Kidney epithelial cell (primary cell): ENCODE data around the gene ANKS1B. TPM values are rescaled to one million over a fixed set of nuclear protein-coding genes. Genes with fewer than 3 reads are reported as not detected.

Source experiments
- DNase-seq: peaks from one replicate; pipeline ENCODE4 v3.0.0-alpha.2; 2010; ENCODE audit warnings: low read depth
- H3K27me3 ChIP-seq: 2 replicates; pipeline ENCODE4 v1.6.0; 2011; ENCODE audit warnings: low read length; ENCODE audit not compliant: control insufficient read depth, insufficient read depth
- H3K36me3 ChIP-seq: 2 replicates; pipeline ENCODE4 v1.5.1; 2011; ENCODE audit warnings: low read length; ENCODE audit not compliant: control insufficient read depth, insufficient read depth
- H3K4me3 ChIP-seq: 2 replicates; pipeline ENCODE4 v1.5.1; 2011; ENCODE audit warnings: low read depth, mild to moderate bottlenecking, control low read depth, low read length
- CTCF ChIP-seq: IDR thresholded peaks from 2 replicates; pipeline ENCODE4 v1.5.1; 2011; ENCODE audit warnings: mild to moderate bottlenecking, moderate library complexity, low read length, control low read depth, inconsistent platforms; ENCODE audit not compliant: insufficient read depth, poor library complexity, severe bottlenecking
- total RNA-seq: library from RNA; depleted of rRNA; stranded (reverse); fragments of >200 nt; gene quantifications from 2 replicates; pipeline ENCODE4 v1.2.3, GENCODE V29; 2015

Gene ANKS1B
- total RNA-seq, 1 donor from 2014 or later, result 0.13 TPM

DNA sequence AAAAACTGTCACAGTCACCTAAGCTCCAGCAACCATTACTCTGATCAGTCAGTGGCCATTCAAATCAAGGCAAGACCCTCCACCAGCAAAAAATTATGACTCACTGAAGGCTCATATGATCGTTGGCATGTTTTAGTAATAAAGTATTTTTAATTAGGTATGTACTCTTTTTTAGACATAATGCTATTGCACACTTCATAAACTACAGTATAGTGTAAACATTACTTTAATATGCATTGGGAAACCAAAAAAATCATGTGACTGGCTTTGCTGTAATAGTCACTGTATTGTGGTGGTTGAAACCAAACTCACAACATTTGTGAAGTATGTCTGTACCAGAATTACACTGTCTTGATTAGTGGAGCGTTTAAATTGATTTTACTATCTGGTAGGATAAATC lies 471.7 kb downstream of the ANKS1B start:
- Histone ChIP-seq H3K4me3 (no peak overlapping the region), H3K36me3 (no peaks in the 10 kb centered on the region), H3K27me3 (no peaks in the 10 kb centered on the region)
- DNase-seq, result no peak
- no peak for TF ChIP-seq CTCF

DNA sequence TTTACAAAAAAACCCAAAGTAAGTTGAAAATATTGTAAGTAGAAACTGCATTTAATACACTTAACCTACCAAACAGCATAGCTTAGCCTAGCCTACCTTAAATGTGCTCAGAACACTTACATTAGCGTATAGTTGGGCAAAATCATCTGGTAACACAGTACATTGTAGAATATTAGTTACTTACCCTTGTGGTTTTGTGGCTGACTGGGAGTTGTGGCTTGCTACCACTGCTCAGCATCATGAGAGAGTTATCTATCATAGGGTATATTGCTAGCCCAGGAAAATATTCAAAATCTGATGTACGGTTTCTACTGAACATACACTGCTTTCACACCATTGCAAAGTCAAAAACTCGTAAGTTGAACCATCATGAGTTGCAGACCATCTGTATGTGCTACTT lies 478.9 kb downstream of the ANKS1B start:
- DNase-seq, result no peak
- Histone ChIP-seq H3K27me3 (no peaks in the 10 kb centered on the region), H3K4me3 (no peak overlapping the region), H3K36me3 (no peaks in the 10 kb centered on the region)
- TF ChIP-seq CTCF, result no peak

DNA sequence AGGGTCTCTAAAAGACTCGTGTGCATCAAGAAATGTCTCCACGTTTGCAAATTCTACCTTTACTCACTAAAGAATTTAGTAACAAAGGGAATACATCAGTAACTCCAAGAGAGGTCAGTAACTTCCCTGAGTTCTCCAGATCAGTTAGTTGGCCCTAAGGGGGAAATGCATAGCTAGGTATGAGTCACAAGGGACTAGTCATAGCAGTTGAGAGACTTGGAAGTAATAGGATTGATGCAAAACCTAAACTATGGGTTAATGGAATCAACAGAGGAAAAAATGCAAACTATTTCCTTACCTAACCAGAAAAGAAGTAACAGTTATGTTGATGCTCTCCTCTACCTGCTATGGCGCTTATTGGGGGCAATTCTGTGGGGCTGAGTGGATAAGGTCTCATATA lies 486.0 kb downstream of the ANKS1B start:
- no peaks in the 10 kb centered on the region for H3K27me3 ChIP-seq
- no peaks in the 10 kb centered on the region for H3K36me3 ChIP-seq
- H3K4me3 ChIP-seq, result no peak overlapping the region
- peak; percentile 74 for DNase-seq
- TF ChIP-seq CTCF, result no peak

DNA sequence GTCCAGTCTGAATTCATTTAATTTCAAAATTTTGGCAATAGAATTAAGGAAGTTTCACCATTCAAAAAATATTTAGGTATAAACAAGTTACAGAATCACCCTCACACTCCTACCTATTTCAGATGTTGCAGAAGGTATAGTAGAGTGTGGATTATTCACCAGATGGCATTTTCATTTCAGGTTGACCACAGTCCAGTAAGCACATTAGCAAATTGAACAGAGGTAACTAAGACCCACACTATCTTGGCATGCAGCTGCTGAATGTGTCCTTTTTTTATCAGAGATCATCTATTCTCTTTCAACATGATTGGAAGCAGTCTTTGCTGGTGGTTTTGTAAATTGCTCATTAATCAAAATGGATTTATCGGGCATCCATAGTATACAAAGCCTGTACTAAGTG lies 488.9 kb downstream of the ANKS1B start:
- H3K27me3 ChIP-seq, result no peaks in the 10 kb centered on the region
- no peak overlapping the region for H3K4me3 ChIP-seq
- H3K36me3 ChIP-seq, result no peaks in the 10 kb centered on the region
- DNase-seq, result no peak
- TF ChIP-seq CTCF, result no peak

GRCh38 chr12:99493197-99493596 lies 491.5 kb downstream of the ANKS1B start:
- no peaks in the 10 kb centered on the region for H3K27me3 ChIP-seq
- no peak for DNase-seq
- H3K36me3 ChIP-seq, result no peaks in the 10 kb centered on the region
- no peak overlapping the region for H3K4me3 ChIP-seq
- no peak for TF ChIP-seq CTCF

DNA sequence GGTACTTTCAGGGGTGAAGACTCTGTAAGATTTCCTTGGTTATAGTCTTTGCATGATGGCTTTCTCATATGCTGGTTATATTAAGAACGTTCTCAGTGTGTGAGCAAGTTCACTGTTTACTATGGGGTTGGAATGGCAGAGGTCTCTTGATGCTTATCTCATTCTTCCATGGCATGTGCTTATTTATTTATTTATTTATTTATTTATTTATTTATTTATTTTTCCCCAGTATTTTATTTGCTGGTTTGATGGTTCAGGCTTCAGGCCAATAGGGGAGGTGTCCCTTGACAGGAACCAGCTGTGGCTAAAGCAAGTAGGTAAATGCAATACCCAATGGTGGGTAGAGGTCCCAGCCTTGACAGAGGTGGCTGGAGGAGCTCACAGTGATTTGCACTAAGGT lies 498.5 kb downstream of the ANKS1B start:
- no peak for DNase-seq
- H3K36me3 ChIP-seq, result no peaks in the 10 kb centered on the region
- H3K27me3 ChIP-seq, result no peaks in the 10 kb centered on the region
- TF ChIP-seq CTCF, result no peak
- no peak overlapping the region for H3K4me3 ChIP-seq
